WTC11 (cell line): Measurements from ENCODE around the gene NRDC. TPM values are rescaled to one million over a fixed set of nuclear protein-coding genes. Genes with fewer than 3 reads are reported as not detected.

Source experiments
- ATAC-seq: fragments of 200-7000 bp; cut with Tn5 transposase; 2 replicates; pipeline ENCODE4 v1.10.0; 2021; ENCODE audit warnings: mild to moderate bottlenecking, moderate library complexity
- CTCF ChIA-PET: fragments of 300-600 bp; sonication (Branson Sonifier 250); formaldehyde crosslinking; loops from one replicate; lab custom pipeline; 2021; ENCODE audit warnings: antibody characterized with exemption; lab: Charles Lee
- POLR2A ChIA-PET: fragments of 350-600 bp; sonication (Branson Sonifier 250); formaldehyde crosslinking; loops from one replicate; lab custom pipeline; 2021; ENCODE audit warnings: antibody characterized with exemption; lab: Charles Lee
- DNase-seq: peaks from one replicate; pipeline ENCODE4 v3.0.0; 2021; ENCODE audit warnings: low spot score
- H3K27ac Mint-ChIP-seq: 2 replicates; pipeline ENCODE4 v1.8.0; 2021; ENCODE audit warnings: mixed read lengths
- H3K27me3 Mint-ChIP-seq: 2 replicates; pipeline ENCODE4 v1.8.0; 2021; ENCODE audit warnings: low read depth, mild to moderate bottlenecking, moderate library complexity, mixed read lengths
- H3K36me3 Mint-ChIP-seq: 2 replicates; pipeline ENCODE4 v1.8.0; 2021; ENCODE audit warnings: mixed read lengths
- H3K4me1 Mint-ChIP-seq: 2 replicates; pipeline ENCODE4 v1.8.0; 2022; ENCODE audit warnings: mixed read lengths
- H3K4me3 Mint-ChIP-seq: 2 replicates; pipeline ENCODE4 v1.8.0; 2021; ENCODE audit warnings: mild to moderate bottlenecking, moderate library complexity, mixed read lengths
- H3K9me3 Mint-ChIP-seq: 2 replicates; pipeline ENCODE4 v1.8.0; 2021; ENCODE audit warnings: mixed read lengths
- AFF4 ChIP-seq: sonication (generic); formaldehyde crosslinking; IDR thresholded peaks from 2 replicates; pipeline ENCODE4 v1.8.1; 2023; ENCODE audit warnings: mild to moderate bottlenecking, missing genetic modification reagents, borderline replicate concordance
- CBFB ChIP-seq: sonication (generic); formaldehyde crosslinking; IDR thresholded peaks from 2 replicates; pipeline ENCODE4 v1.8.1; 2022; ENCODE audit warnings: mild to moderate bottlenecking, low read depth, missing genetic modification reagents
- ELF4 ChIP-seq: sonication (generic); formaldehyde crosslinking; IDR thresholded peaks from 2 replicates; pipeline ENCODE4 v1.8.1; 2022; ENCODE audit warnings: low read depth, mild to moderate bottlenecking, moderate library complexity, missing genetic modification reagents
- ERG ChIP-seq: fragments of 250-450 bp; sonication (Bioruptor Pico); IDR thresholded peaks from 2 replicates; pipeline ENCODE4 v1.8.0; 2021; ENCODE audit warnings: mild to moderate bottlenecking
- GABPB1 ChIP-seq: sonication (generic); formaldehyde crosslinking; IDR thresholded peaks from 2 replicates; pipeline ENCODE4 v1.8.1; 2023; ENCODE audit warnings: mild to moderate bottlenecking, missing genetic modification reagents
- JUN ChIP-seq: sonication (generic); formaldehyde crosslinking; IDR thresholded peaks from 2 replicates; pipeline ENCODE4 v1.8.0; 2023; ENCODE audit warnings: mild to moderate bottlenecking, missing genetic modification reagents
- MAX ChIP-seq: sonication (generic); formaldehyde crosslinking; IDR thresholded peaks from 2 replicates; pipeline ENCODE4 v1.8.0; 2022; ENCODE audit warnings: mild to moderate bottlenecking, missing genetic modification reagents
- MLX ChIP-seq: sonication (generic); formaldehyde crosslinking; IDR thresholded peaks from 2 replicates; pipeline ENCODE4 v1.8.1; 2023; ENCODE audit warnings: mild to moderate bottlenecking, missing genetic modification reagents, moderate library complexity
- NFATC4 ChIP-seq: fragments of 250-450 bp; sonication (Bioruptor Pico); IDR thresholded peaks from 2 replicates; pipeline ENCODE4 v1.9.0; 2021; ENCODE audit warnings: mild to moderate bottlenecking
- NFE2L1 ChIP-seq: sonication (generic); formaldehyde crosslinking; IDR thresholded peaks from 2 replicates; pipeline ENCODE4 v1.8.1; 2023; ENCODE audit warnings: missing genetic modification reagents
- NFYB ChIP-seq: sonication (generic); formaldehyde crosslinking; conservative IDR thresholded peaks from 2 replicates; pipeline ENCODE4 v1.8.0; 2022; ENCODE audit warnings: low read depth, missing genetic modification reagents
- NR1H2 ChIP-seq: sonication (generic); formaldehyde crosslinking; IDR thresholded peaks from 2 replicates; pipeline ENCODE4 v1.9.0; 2021; ENCODE audit warnings: mild to moderate bottlenecking, moderate library complexity, missing genetic modification reagents
- SMAD3 ChIP-seq: sonication (generic); formaldehyde crosslinking; IDR thresholded peaks from 2 replicates; pipeline ENCODE4 v1.8.0; 2022; ENCODE audit warnings: missing genetic modification reagents, mild to moderate bottlenecking, borderline replicate concordance
- TEAD1 ChIP-seq: sonication (generic); formaldehyde crosslinking; IDR thresholded peaks from 2 replicates; pipeline ENCODE4 v1.8.0; 2022; ENCODE audit warnings: mild to moderate bottlenecking, missing genetic modification reagents
- ZBTB43 ChIP-seq: sonication (generic); formaldehyde crosslinking; IDR thresholded peaks from 2 replicates; pipeline ENCODE4 v1.8.1; 2023; ENCODE audit warnings: mild to moderate bottlenecking, missing genetic modification reagents
- ZNF263 ChIP-seq: sonication (generic); formaldehyde crosslinking; IDR thresholded peaks from 2 replicates; pipeline ENCODE4 v1.8.1; 2022; ENCODE audit warnings: low read depth, mild to moderate bottlenecking, moderate library complexity, missing genetic modification reagents
- ZNF532 ChIP-seq: fragments of 250-450 bp; sonication (Bioruptor Pico); IDR thresholded peaks from 2 replicates; pipeline ENCODE4 v1.9.0; 2021; ENCODE audit warnings: mild to moderate bottlenecking, borderline replicate concordance
- ZSCAN18 ChIP-seq: fragments of 250-450 bp; sonication (Bioruptor Pico); IDR thresholded peaks from 2 replicates; pipeline ENCODE4 v2.1.2; 2022; ENCODE audit warnings: mild to moderate bottlenecking, moderate library complexity
- total RNA-seq: library from RNA; stranded (reverse); gene quantifications from 3 replicates; pipeline ENCODE4 v1.2.3, GENCODE V29; 2021

Gene NRDC
- total RNA-seq, 1 experiment from 2014 or later, result 201 TPM

- no peak for TF ChIP-seq MAX (CRISPR knock-in tag)
- no peak for TF ChIP-seq ZBTB43 (CRISPR knock-in tag)
Observed at GRCh38 chr1:51901151-51901550, 22.6 kb upstream of the NRDC start (continued).

GRCh38 chr1:51899022-51899421 lies 20.5 kb upstream of the NRDC start:
- H3K36me3 Mint-ChIP-seq, result no peaks in the 10 kb centered on the region
- CTCF ChIA-PET, result interaction anchor here (0.8 kb wide), 1 partner anchor 56 kb away, joined by 3 read pairs; no protein-coding TSS in a partner anchor
- no peak for TF ChIP-seq ZSCAN18
- ATAC-seq (no peak), DNase-seq (no peak)
- POLR2A ChIA-PET, result no interaction called here
- no peak overlapping the region for H3K27ac Mint-ChIP-seq
- H3K9me3 Mint-ChIP-seq, result no peaks in the 10 kb centered on the region
- H3K4me1 Mint-ChIP-seq, result peaks cover 8% of the 10 kb centered on the region
- H3K4me3 Mint-ChIP-seq, result no peak overlapping the region
- no peaks in the 10 kb centered on the region for H3K27me3 Mint-ChIP-seq

GRCh38 chr1:51898090-51898734 lies 19.7 kb upstream of the NRDC start:
- H3K27me3 Mint-ChIP-seq, result peaks cover 3% of the 10 kb centered on the region
- ATAC-seq, result no peak
- no peak for TF ChIP-seq NFE2L1 (CRISPR knock-in tag)
- TF ChIP-seq ZNF532 (CRISPR knock-in tag), result no peak
- no peak for TF ChIP-seq JUN (CRISPR knock-in tag)
- no peak for TF ChIP-seq TEAD1 (CRISPR knock-in tag)
- no peak for TF ChIP-seq CBFB
- TF ChIP-seq GABPB1 (CRISPR knock-in tag), result no peak
- TF ChIP-seq MLX (CRISPR knock-in tag), result no peak
- no peak for TF ChIP-seq AFF4 (CRISPR knock-in tag)
- no peak for TF ChIP-seq SMAD3 (CRISPR knock-in tag)
- no peak for TF ChIP-seq ERG (CRISPR knock-in tag)
- TF ChIP-seq ZNF263 (CRISPR knock-in tag), result no peak
- no peak for TF ChIP-seq ELF4 (CRISPR knock-in tag)
- no peak for TF ChIP-seq NFATC4 (CRISPR knock-in tag)
- TF ChIP-seq NFYB, result no peak
- no peak for TF ChIP-seq NR1H2 (CRISPR knock-in tag)

More at GRCh38 chr1:51898090-51898734, 19.7 kb upstream of the NRDC start:
- peaks cover 4% of the 10 kb centered on the region for H3K4me1 Mint-ChIP-seq
- POLR2A ChIA-PET, result no interaction called here
- H3K36me3 Mint-ChIP-seq, result no peaks in the 10 kb centered on the region
- H3K27ac Mint-ChIP-seq, result no peak overlapping the region
- CTCF ChIA-PET, result interaction anchor here (0.8 to 2.7 kb wide), 5 partner anchors 9 to 104 kb away, joined by 3 to 26 read pairs (median 11); no protein-coding TSS in a partner anchor
- H3K4me3 Mint-ChIP-seq, result no peak overlapping the region
- H3K9me3 Mint-ChIP-seq, result no peaks in the 10 kb centered on the region
- no peak for DNase-seq
